Activated CD4-positive, CD25-positive, alpha-beta regulatory T cell treated with anti-CD3 and anti-CD28 coated beads, Interleukin-2, amount 50 U/mL, for 16 hours (primary cell): ENCODE results near the gene CTNNBL1.

Experiments used
- DNase-seq: peaks from one replicate; pipeline ENCODE4 v3.0.0-alpha.2; 2020; ENCODE audit warnings: low read depth, low spot score

Gene CTNNBL1

DNA sequence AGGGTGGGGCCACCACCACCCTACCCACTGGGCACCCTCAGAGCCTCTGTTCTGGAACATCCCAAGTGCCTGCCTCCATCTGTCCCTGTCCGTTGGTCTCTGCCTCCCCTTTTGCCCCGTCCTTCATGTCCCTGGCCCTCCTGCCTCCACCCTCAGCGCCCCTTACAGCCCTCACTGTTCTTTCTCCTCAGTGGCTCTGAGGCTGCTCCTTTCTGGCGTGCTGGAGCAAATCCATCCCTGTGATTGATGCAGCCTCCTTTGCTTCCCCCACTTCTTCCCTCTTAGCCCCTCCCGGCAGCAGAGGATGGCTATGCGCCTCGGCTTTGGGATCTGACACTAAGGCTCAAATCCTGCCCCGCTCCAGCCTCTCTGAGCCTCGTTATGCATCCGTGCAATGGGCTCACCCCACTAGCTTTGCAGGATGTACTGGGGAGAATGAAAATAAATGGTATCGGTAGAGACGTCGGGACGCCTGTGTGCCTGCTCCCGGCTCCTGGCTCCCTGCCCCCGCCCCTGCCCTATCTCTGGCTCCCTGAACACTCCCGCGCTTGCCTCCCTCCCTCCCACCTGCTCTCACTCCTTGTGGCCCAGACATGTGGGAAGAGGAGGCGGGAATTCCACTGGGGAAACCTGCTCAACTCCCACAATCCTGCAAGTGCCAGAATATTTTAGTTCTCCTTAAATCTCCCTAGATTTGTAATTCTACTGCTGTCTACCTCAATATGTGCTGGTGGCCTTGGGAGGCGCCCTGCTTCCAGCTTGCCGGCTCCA lies 222.2 kb downstream of the CTNNBL1 start:
- no peak for DNase-seq

DNA sequence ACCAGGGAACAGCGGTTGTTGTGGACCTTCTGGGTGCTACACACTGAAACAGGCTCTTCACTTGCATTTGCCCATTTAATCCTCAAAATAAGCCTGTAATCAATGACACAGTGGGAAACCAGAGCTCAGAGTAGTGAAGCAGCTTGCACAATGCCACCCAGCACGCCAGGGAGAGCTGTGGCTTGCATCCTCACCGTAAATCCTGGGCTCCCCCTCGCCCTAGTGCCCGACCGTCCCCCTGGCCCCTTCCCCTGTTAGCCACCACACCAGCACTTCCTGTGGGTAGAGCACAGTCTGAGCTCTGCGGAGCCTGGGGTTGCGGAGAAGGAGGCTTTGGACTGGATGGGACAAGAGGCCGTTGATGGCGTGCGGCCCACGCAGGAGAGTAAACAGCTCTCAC lies 223.6 kb downstream of the CTNNBL1 start:
- DNase-seq: no peak

DNA sequence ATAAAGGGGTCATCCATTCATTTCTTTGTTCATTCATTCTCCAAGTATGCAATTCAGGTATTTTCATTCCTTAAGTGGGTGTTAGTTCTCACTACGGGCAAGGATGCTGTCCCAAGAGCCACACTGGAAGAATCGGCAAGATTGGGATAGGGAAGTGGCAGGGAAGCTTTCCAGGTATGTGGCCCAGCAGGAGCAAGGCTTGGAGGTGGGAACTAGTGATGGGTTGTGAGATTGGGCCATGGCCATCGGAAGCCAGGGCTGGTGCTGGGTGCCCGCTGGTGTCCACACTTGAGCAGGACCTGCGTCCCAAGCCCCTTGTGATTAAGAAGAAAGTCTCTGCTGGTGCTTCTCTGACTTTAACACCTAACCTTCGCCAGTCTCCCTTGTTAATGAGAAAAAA lies 224.2 kb downstream of the CTNNBL1 start:
- no peak for DNase-seq

DNA sequence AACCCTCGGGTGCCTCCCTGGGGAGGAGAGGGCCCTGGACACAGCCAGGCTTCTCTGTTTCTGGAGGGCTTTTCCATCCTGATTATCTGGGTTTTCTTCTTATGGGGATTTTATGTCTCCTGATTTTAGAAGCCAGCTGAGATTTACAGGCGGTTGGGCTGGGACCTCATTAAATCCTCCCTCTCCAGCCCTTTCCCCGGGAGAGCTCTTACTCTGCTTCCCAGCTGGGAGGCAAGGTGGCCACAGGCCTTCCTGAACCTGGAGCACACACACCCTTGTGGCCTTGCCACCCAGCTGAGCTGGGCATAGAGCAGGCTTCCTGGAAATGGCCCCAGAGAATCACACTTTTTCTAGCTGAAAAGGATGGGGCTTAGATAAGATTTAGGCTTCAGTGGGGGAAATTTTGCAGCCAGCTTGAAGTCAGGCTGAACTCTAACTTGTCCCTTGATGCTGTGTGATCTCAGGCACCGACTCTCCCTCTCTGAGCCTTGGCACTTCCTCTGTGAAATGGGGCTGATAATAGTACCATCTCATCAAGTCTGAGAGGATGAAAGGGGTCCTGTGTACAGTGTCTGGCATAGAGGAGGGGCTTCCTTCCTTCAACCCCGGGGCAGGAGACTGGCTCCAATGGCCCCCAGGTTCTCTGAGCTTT lies 225.7 kb downstream of the CTNNBL1 start:
- no peak for DNase-seq

- DNase-seq: no peak
Observed at GRCh38 chr20:37920270-37920669, 226.4 kb downstream of the CTNNBL1 start.

DNA sequence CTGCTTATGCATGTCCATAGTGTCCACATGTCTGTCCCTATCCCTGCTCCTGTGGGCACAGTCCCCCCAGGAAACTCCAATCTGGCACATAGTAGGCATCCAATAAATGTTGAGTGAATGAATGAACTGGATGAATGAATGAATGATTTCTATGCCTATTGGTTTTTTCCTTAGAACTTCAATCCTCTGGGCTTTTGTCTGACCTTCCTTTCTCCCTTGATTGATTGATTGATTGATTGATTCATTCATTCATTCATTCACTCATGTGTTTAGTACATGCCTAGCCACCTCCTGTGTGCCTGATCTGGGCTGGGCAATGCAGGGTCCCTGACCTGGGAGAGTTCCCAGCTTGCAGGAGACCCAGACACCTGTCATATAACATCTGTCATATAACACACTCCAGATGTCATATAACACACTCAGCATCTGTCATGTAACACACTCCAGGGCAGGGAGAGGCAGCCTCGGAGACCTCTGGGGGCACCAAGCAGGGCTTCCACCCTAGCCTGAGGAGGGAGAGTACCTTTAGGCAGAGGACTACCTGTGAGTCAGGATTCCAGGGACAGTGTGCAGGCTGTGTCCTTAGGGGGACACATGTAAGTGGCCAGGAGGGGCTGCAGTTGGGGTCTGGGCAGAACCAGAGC lies 227.0 kb downstream of the CTNNBL1 start:
- no peak for DNase-seq

- DNase-seq: no peak
Observed at GRCh38 chr20:37921341-37921929, 227.6 kb downstream of the CTNNBL1 start.
